ENCODE measurements around the gene MATN3. TPM values are rescaled to one million over a fixed set of nuclear protein-coding genes. Genes with fewer than 3 reads are reported as not detected.

The MATN3 gene
- total and polyA plus RNA-seq, 2 of the 8 experiments (the other 6 are each of a cell fraction or from before 2014, with no cell fraction given), result 3.0 to 9.9 TPM

GRCh38 chr2:20057268-20057667 is 44.8 kb upstream of the MATN3 start:
- Histone ChIP-seq H3K18ac (ENCODE audit: extremely low read depth, low read length) (no peak overlapping the region), H3K56ac (replicated peaks; ENCODE audit: insufficient read length, low read depth, low read length) (no peak overlapping the region), H4K91ac (replicated peaks; ENCODE audit: insufficient read length, low read length) (no peak overlapping the region), H3K4me3 (ENCODE audit: extremely low read depth in 1 of 4, insufficient read depth in 2 of 4, low read depth in 3 of 4, low read length in 4 of 4) (no peak overlapping the region), H2BK20ac (ENCODE audit: low read length) (no peak overlapping the region), H2AK5ac (ENCODE audit: low read depth, low read length) (no peak overlapping the region), H3K27me3 (replicated peaks in 1 of 4; ENCODE audit: control insufficient read depth in 3 of 4, extremely low read depth in 1 of 4, insufficient read depth in 3 of 4, low read length in 3 of 4) (no peaks in the 10 kb centered on the region), H3K9me3 (ENCODE audit: insufficient read depth in 2 of 2, low read depth in 1 of 2, low read length in 1 of 2) (no peaks in the 10 kb centered on the region), H2BK5ac (ENCODE audit: low read depth, low read length) (no peak overlapping the region), H3K14ac (ENCODE audit: insufficient read length) (no peak overlapping the region), H3K79me2 (ENCODE audit: control insufficient read depth in 1 of 2, insufficient read depth in 2 of 2, low read length in 2 of 2) (no peaks in the 10 kb centered on the region), H4K8ac (ENCODE audit: extremely low read depth, insufficient read depth, low read length) (no peak overlapping the region), H4K20me1 (replicated peaks in 1 of 2; ENCODE audit: control insufficient read depth in 1 of 2, insufficient read depth in 2 of 2, low read length in 2 of 2) (no peaks in the 10 kb centered on the region), H3K23ac (ENCODE audit: insufficient read length) (no peak overlapping the region), H3K79me1 (ENCODE audit: low read depth, low read length) (no peaks in the 10 kb centered on the region), H3K23me2 (ENCODE audit: low read depth, low read length) (no peaks in the 10 kb centered on the region), H2BK15ac (ENCODE audit: low read length) (no peak overlapping the region), H3K4me2 (ENCODE audit: insufficient read depth in 1 of 2, low read depth in 2 of 2, low read length in 2 of 2) (no peak overlapping the region), H2BK120ac (replicated peaks; ENCODE audit: low read depth, low read length) (no peak overlapping the region), H2AFZ (ENCODE audit: low read length) (no peak overlapping the region), H2BK12ac (ENCODE audit: low read depth, low read length) (no peak overlapping the region), H3K4ac (replicated peaks; ENCODE audit: insufficient read length, low read depth, low read length) (no peak overlapping the region), H4K5ac (ENCODE audit: insufficient read length, low read depth, low read length) (no peak overlapping the region), H3K9ac (replicated peaks in 1 of 4; ENCODE audit: extremely low read depth in 1 of 4, low read depth in 3 of 4, low read length in 3 of 4) (no peak overlapping the region), H3K36me3 (ENCODE audit: control insufficient read depth in 2 of 4, insufficient read depth in 4 of 4, low read length in 3 of 4) (no peaks in the 10 kb centered on the region), H3K27ac (ENCODE audit: low read depth, low read length) (no peak overlapping the region), H3K4me1 (replicated peaks in 1 of 4; ENCODE audit: control insufficient read depth in 3 of 4, insufficient read depth in 4 of 4, low read length in 3 of 4) (peaks cover 0 to 2% (median 0%) of the 10 kb centered on the region in 4 experiments; a peak in 1 of 7 replicates)
- 88% methylated on average over 1 of the region's 1 CpG; no CpG with 5 or more reads in 1 of the 2 experiments for WGBS, 2 experiments (ENCODE audit: extremely low coverage in 1 of 2, insufficient coverage in 1 of 2, insufficient read length in 1 of 2, insufficient replicate concordance in 2 of 2, low coverage in 1 of 2, low lambda C conversion rate in 2 of 2, missing lambda C conversion rate in 1 of 2)
- FAIRE-seq (no peak), DNase-seq (ENCODE audit: low read depth in 1 of 2, low spot score in 2 of 2) (no peak)
- ChIA-PET CTCF (ENCODE audit: partially characterized antibody) (interaction anchor here (1.9 to 2.0 kb wide), 2 partner anchors 14 to 41 kb away, joined by 5 to 10 read pairs; no protein-coding TSS in a partner anchor), POLR2A (ENCODE audit: partially characterized antibody) (no interaction called here)
- TF ChIP-seq CTBP2 (IDR thresholded peaks at IDR 0.05; ENCODE audit: borderline replicate concordance, insufficient read depth, insufficient read length, low read length), result no peak
- no peak for TF ChIP-seq EGR1 (IDR thresholded peaks at IDR 0.05; ENCODE audit: borderline replicate concordance, low read depth, low read length)
- TF ChIP-seq HDAC2 (IDR thresholded peaks at IDR 0.05; ENCODE audit: borderline replicate concordance in 1 of 2, low read depth in 2 of 2, low read length in 2 of 2), result no peak
- TF ChIP-seq SP1 (IDR thresholded peaks at IDR 0.05; ENCODE audit: low read depth, low read length), result no peak
- no peak for TF ChIP-seq KDM4A (IDR thresholded peaks at IDR 0.05; ENCODE audit: low read depth, low read length, severe bottlenecking)
- TF ChIP-seq CTCF (IDR thresholded peaks at IDR 0.05; ENCODE audit: control extremely low read depth in 1 of 3, insufficient read depth in 1 of 3, low read depth in 1 of 3, low read length in 3 of 3), result no peak
- no peak for TF ChIP-seq POU5F1 (IDR thresholded peaks at IDR 0.05; ENCODE audit: low read depth, low read length)
- no peak for TF ChIP-seq CHD2 (IDR thresholded peaks at IDR 0.05; ENCODE audit: low read length)
- TF ChIP-seq EZH2 (IDR thresholded peaks at IDR 0.05; ENCODE audit: low read depth, low read length, severe bottlenecking), result no peak

Data from H1 (cell line).